Breast epithelium (tissue), 4 donors: ENCODE measurements around the gene SAMSN1. TPM values are rescaled to one million over a fixed set of nuclear protein-coding genes. Genes with fewer than 3 reads are reported as not detected.

ENCODE experiments used
- DNase-seq, 2 donors: peaks; one replicate each; pipeline ENCODE4 v3.0.0-alpha.2; 2019; ENCODE audit warnings: low spot score in 2 of 2
- H3K27ac ChIP-seq, 2 donors: fragments of 200-600 bp; sonication (generic) in 1 of 2; one replicate each; pipeline ENCODE4 v1.5.1; 2016 to 2019; ENCODE audit warnings: mild to moderate bottlenecking in 1 of 2
- H3K27me3 ChIP-seq, 2 donors: fragments of 200-600 bp; sonication (generic) in 1 of 2; one replicate each; pipeline versions ENCODE4 v1.5.1 to v1.6.0; 2017 to 2019; ENCODE audit warnings: control low read depth in 1 of 2, mild to moderate bottlenecking in 1 of 2
- H3K36me3 ChIP-seq: fragments of 200-600 bp; one replicate; pipeline ENCODE4 v1.5.1; 2019
- H3K4me1 ChIP-seq, 2 donors: fragments of 200-600 bp; sonication (generic); one replicate each; pipeline ENCODE4 v1.5.1; 2016 to 2019; ENCODE audit warnings: control low read depth in 1 of 2
- H3K4me3 ChIP-seq, 3 donors: fragments of 200-600 bp; sonication (generic); 1 replicate in 2 of 3; 2 replicates in 1 of 3; pipeline ENCODE4 v1.5.1; 2016 to 2019; ENCODE audit warnings: mild to moderate bottlenecking in 3 of 3, moderate library complexity in 2 of 3
- H3K9me3 ChIP-seq, 2 donors: fragments of 200-600 bp; sonication (generic) in 1 of 2; one replicate each; pipeline ENCODE4 v1.5.1; 2016 to 2019; ENCODE audit warnings: control low read depth in 1 of 2
- POLR2A ChIP-seq: fragments of 450-650 bp; IDR thresholded peaks from one replicate; pipeline ENCODE4 v1.6.1; 2016; ENCODE audit warnings: antibody characterized with exemption, mild to moderate bottlenecking, moderate library complexity
- POLR2AphosphoS5 ChIP-seq, 3 donors: sonication (generic); formaldehyde crosslinking; IDR thresholded peaks; one replicate each; pipeline ENCODE4 v1.6.1; 2017; ENCODE audit warnings: antibody characterized with exemption in 3 of 3
- intact Hi-C: fragments of 100-400 bp; cut with DNase I; formaldehyde crosslinking; loops from one replicate; pipeline ENCODE4 v1.15.1; 2023; ENCODE audit warnings: low total_unique reads
- total RNA-seq, 3 donors: library from RNA; depleted of rRNA; stranded (reverse); fragments of >200 nt; gene quantifications; one replicate each; pipeline ENCODE4 v1.1.0, GENCODE V29; 2016
- TF ChIP-seq, protein P1 (sequence below), 3 donors: fragments of 450-650 bp; IDR thresholded peaks; one replicate each; pipeline ENCODE4 v1.5.1; 2016 to 2017; ENCODE audit warnings: antibody characterized with exemption in 3 of 3, mild to moderate bottlenecking in 3 of 3, moderate library complexity in 3 of 3

SAMSN1 gene
- total RNA-seq, 3 donors from 2014 or later, result 7.5 to 15.4 (median 11.4) TPM

DNA sequence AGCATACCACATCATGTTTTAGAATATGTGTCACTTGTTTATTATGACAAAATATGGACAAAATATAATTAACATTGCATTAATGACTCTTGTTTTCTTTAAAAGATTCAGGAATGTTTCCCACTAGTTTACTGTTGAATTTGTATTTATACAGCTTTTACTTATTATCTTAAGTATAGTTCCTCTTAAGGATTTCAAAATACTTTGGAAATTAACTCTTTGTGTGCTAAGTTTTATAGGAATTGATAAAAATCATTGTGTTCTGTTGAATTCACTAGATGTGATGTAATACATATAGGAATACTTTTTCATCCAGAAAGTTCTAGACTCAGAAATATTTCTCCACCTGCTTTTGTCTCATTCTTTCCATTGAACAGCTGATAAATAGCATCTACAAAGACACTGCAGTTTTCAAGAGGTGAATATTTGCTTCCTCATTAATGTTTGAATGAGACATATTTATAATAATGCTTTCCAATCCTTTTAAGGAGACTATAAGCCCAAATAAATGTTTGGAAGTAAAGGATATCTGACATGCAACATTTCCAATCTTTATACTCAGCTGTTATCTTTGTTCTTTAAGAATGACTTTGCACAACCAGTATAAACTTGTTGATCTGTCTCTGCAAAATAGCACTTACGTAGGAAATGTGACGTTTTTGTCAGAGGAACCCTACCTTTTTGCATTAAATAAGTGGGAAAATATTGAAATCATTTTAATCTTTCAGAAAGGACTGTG is 38.4 kb upstream of the SAMSN1 start:
- H3K36me3 ChIP-seq, result no peaks in the 10 kb centered on the region
- DNase-seq, result no peak
- TF ChIP-seq POLR2A, result no peak
- TF ChIP-seq, protein P1, sequence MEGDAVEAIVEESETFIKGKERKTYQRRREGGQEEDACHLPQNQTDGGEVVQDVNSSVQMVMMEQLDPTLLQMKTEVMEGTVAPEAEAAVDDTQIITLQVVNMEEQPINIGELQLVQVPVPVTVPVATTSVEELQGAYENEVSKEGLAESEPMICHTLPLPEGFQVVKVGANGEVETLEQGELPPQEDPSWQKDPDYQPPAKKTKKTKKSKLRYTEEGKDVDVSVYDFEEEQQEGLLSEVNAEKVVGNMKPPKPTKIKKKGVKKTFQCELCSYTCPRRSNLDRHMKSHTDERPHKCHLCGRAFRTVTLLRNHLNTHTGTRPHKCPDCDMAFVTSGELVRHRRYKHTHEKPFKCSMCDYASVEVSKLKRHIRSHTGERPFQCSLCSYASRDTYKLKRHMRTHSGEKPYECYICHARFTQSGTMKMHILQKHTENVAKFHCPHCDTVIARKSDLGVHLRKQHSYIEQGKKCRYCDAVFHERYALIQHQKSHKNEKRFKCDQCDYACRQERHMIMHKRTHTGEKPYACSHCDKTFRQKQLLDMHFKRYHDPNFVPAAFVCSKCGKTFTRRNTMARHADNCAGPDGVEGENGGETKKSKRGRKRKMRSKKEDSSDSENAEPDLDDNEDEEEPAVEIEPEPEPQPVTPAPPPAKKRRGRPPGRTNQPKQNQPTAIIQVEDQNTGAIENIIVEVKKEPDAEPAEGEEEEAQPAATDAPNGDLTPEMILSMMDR (IDR thresholded peaks at IDR 0.05), result no peak
- no peak for TF ChIP-seq POLR2AphosphoS5 (IDR thresholded peaks at IDR 0.05)
- H3K9me3 ChIP-seq, result no peaks in the 10 kb centered on the region
- no peaks in the 10 kb centered on the region for H3K27me3 ChIP-seq
- intact Hi-C loops, result no loop called here
- H3K4me3 ChIP-seq, result no peak overlapping the region
- no peaks in the 10 kb centered on the region for H3K4me1 ChIP-seq
- H3K27ac ChIP-seq, result no peak overlapping the region

DNA sequence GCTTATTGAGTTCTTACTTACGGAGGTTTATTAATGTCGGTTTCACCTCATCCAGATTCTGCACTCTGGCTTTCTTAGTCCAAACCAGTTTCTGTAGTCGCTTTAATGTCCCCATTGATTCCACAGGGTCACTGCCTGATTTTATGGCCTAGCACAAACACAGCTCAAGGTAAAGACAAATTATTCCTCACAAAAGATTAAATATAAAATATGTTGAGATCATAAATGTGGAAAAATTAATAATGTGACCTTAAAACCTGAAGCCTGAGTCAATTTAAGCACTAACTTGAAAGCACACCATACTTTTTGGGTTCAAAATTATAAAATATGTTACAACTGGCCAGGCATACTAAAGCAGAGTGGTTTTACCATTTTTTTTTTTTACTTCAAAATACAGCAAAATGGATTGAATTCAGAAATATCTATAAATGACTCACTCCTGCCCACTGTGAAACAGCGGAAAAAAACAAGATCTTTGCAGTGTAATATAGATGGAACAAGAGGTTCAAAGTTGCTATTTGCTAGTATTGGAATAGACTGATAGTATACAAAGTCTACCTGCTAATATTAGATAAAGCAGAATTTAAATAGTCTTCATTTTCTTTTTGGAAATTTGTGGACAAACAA is 37.6 kb upstream of the SAMSN1 start:
- H3K36me3 ChIP-seq, result no peaks in the 10 kb centered on the region
- no peaks in the 10 kb centered on the region for H3K27me3 ChIP-seq
- H3K27ac ChIP-seq, result no peak overlapping the region
- H3K4me1 ChIP-seq, result no peaks in the 10 kb centered on the region
- H3K9me3 ChIP-seq, result no peaks in the 10 kb centered on the region
- no peak overlapping the region for H3K4me3 ChIP-seq
- TF ChIP-seq POLR2A (no peak), POLR2AphosphoS5 (IDR thresholded peaks at IDR 0.05) (no peak)
- TF ChIP-seq, protein P1 (IDR thresholded peaks at IDR 0.05), result no peak
- no peak for DNase-seq
- intact Hi-C loops, result no loop called here

DNA sequence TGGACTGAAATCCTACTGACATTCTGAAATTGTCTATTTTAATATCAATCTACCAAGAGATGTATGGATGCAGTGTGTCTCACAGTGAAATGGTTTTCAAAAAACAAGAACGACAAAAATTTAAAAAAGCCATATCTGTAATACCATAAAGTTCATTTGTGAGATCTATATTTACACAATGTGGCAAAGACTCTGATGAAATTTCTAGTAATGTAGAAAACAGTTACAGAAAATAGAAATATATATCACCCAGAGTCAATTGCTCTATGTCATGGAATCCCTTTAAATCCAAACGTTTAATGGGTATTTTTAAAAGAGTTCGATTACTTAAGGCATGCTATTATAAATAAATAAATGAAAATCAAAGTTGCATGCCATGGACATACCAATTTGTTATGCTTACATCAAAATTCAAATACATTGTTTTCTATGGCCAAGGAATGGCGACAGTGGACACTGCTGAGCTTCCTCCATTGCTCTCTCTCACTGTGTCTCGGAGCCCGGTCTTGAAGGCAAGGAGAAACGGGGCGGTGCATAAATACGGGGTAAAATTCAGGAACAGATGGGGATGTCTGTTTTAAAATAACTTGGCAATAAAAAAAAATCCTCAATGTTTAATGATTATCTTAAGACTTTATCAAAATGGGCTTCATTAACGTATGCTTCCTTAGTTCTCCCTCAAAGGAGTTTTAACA is 37.0 kb upstream of the SAMSN1 start:
- Histone ChIP-seq H3K27ac (no peak overlapping the region), H3K9me3 (no peaks in the 10 kb centered on the region), H3K36me3 (no peaks in the 10 kb centered on the region), H3K4me1 (no peaks in the 10 kb centered on the region), H3K4me3 (no peak overlapping the region), H3K27me3 (no peaks in the 10 kb centered on the region)
- TF ChIP-seq POLR2A, result no peak
- TF ChIP-seq, protein P1 (IDR thresholded peaks at IDR 0.05), result no peak
- no peak for DNase-seq
- intact Hi-C loops, result no loop called here

- TF ChIP-seq, protein P1 (IDR thresholded peaks at IDR 0.05), result no peak
- TF ChIP-seq POLR2AphosphoS5 (IDR thresholded peaks at IDR 0.05) (no peak), POLR2A (no peak)
- Histone ChIP-seq H3K9me3 (no peaks in the 10 kb centered on the region), H3K27ac (no peak overlapping the region), H3K4me1 (no peaks in the 10 kb centered on the region), H3K36me3 (no peaks in the 10 kb centered on the region), H3K27me3 (no peaks in the 10 kb centered on the region), H3K4me3 (no peak overlapping the region)
- intact Hi-C loops, result no loop called here
- no peak for DNase-seq
Observed at GRCh38 chr21:14581902-14582457, 35.9 kb upstream of the SAMSN1 start.

DNA sequence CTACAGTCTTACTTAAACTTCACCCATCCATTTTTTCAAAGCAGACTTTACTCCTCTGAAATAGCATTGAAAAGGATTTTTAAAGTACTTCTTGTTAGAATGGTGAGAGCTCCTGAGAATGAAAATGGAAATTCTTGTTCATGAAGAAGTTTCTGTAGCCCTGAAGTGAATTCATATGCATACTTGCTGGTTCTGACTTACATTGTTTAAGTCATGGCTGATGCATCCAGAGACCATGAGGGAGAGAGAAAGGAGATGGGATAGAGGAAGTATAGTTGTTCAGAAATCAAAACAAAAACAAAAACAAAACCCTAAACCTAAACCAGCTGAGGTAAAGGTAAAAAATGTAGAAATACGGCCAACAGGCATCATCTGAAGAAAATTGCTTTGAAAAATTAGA is 27.1 kb upstream of the SAMSN1 start:
- TF ChIP-seq POLR2AphosphoS5 (IDR thresholded peaks at IDR 0.05), result no peak
- no peak for TF ChIP-seq POLR2A
- TF ChIP-seq, protein P1 (IDR thresholded peaks at IDR 0.05), result no peak
- no peaks in the 10 kb centered on the region for H3K9me3 ChIP-seq
- no peaks in the 10 kb centered on the region for H3K36me3 ChIP-seq
- no peaks in the 10 kb centered on the region for H3K27me3 ChIP-seq
- no peak overlapping the region for H3K4me3 ChIP-seq
- DNase-seq, result no peak
- intact Hi-C loops, result no loop called here
- H3K27ac ChIP-seq, result no peak overlapping the region
- H3K4me1 ChIP-seq, result no peaks in the 10 kb centered on the region
